Measurements from ENCODE around the gene PCDHGA1. TPM values are rescaled to one million over a fixed set of nuclear protein-coding genes. Genes with fewer than 3 reads are reported as not detected.

Gene PCDHGA1
- total RNA-seq, 1 experiment from 2014 or later: 0.64 TPM

DNA sequence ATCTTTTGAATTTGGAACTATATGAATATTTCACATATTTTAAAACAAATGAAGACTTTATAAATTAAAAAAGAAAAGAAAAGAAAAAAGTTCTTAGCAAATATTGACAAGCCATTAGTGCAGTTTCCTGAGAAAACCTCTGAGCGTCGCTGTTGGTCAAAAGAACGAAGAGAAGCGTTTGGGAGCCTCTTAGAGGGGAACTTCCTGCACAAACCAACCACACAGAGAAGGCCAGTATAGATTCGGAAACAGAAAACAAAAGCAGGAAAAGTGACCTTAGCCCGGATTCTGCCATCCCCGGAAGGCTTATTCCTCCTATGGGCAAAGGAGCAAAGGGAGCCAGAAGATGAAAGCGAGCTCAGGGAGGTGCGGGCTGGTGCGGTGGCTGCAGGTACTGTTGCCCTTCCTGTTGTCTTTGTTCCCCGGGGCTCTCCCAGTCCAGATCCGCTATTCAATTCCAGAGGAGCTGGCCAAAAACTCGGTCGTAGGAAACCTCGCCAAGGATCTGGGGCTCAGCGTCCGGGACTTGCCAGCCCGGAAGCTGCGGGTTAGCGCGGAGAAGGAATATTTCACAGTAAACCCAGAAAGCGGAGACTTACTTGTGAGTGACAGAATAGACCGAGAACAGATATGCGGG is 29.6 kb downstream of the PCDHGA1 start, which contains the start of gene PCDHGB2:
TSS of gene PCDHGB2 (plus strand) at position 205 of the 637 bp plus-strand sequence. CDS start at position 347, 142 bp downstream.
- Mint-ChIP-seq H3K4me1 (ENCODE audit: low read depth, unreplicated experiment) (no peaks in the 10 kb centered on the region), H3K27ac (ENCODE audit: unreplicated experiment) (peak within 1 kb of the TSS; percentile 31), H3K4me3 (ENCODE audit: unreplicated experiment) (peak within 1 kb of the TSS; percentile 36), H3K9me3 (ENCODE audit: unreplicated experiment) (peaks cover 21% of the 10 kb centered on the region), H3K27me3 (ENCODE audit: insufficient read depth, unreplicated experiment) (no peaks in the 10 kb centered on the region), H3K36me3 (ENCODE audit: insufficient read depth, unreplicated experiment) (no peaks in the 10 kb centered on the region)
- CTCF ChIA-PET: no interaction called here
- DNase-seq: peak in 1 of 2 experiments; percentile 15
- Histone ChIP-seq H3K4me1 (no peaks in the 10 kb centered on the region), H3K9me3 (no peaks in the 10 kb centered on the region; the same call in 1 of the 2 replicates), H3K4me3 (ENCODE audit: low read depth, low read length) (no peak within 1 kb of the TSS), H3K36me3 (ENCODE audit: control insufficient read depth, insufficient read depth, low read length) (no peaks in the 10 kb centered on the region), H3K27me3 (replicated peaks; ENCODE audit: control insufficient read depth, insufficient read depth, low read length) (no peaks in the 10 kb centered on the region)
- intact Hi-C loops (cut with micrococcal nuclease; ENCODE audit: unreplicated experiment): loop anchor here (1.0 to 2.0 kb wide), 3 partner anchors 33 to 205 kb away; no protein-coding TSS in a partner anchor
- BruUV-seq (replicated peaks): TSS peak; percentile 44
- POLR2A ChIA-PET: no interaction called here
- TF ChIP-seq, protein P1, sequence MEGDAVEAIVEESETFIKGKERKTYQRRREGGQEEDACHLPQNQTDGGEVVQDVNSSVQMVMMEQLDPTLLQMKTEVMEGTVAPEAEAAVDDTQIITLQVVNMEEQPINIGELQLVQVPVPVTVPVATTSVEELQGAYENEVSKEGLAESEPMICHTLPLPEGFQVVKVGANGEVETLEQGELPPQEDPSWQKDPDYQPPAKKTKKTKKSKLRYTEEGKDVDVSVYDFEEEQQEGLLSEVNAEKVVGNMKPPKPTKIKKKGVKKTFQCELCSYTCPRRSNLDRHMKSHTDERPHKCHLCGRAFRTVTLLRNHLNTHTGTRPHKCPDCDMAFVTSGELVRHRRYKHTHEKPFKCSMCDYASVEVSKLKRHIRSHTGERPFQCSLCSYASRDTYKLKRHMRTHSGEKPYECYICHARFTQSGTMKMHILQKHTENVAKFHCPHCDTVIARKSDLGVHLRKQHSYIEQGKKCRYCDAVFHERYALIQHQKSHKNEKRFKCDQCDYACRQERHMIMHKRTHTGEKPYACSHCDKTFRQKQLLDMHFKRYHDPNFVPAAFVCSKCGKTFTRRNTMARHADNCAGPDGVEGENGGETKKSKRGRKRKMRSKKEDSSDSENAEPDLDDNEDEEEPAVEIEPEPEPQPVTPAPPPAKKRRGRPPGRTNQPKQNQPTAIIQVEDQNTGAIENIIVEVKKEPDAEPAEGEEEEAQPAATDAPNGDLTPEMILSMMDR (IDR thresholded peaks at IDR 0.05; ENCODE audit: insufficient read depth in 1 of 2, low read depth in 1 of 2, low read length in 1 of 2, severe bottlenecking in 1 of 2, unreplicated experiment in 1 of 2): peak; percentile 40 to 47

DNA sequence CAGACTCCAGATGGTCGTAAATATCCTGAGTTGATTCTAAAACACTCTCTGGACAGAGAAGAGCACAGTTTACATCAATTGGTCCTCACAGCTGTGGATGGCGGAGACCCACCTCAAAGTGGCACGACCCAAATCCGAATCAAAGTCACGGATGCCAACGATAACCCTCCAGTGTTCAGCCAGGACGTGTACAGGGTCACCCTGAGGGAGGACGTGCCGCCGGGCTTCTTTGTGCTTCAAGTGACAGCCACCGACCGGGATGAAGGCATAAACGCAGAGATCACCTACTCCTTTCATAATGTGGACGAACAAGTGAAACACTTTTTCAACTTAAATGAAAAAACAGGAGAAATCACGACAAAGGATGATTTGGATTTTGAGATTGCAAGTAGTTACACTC is 30.4 kb downstream of the PCDHGA1 start:
- Histone ChIP-seq H3K4me1 (no peaks in the 10 kb centered on the region), H3K9me3 (no peaks in the 10 kb centered on the region), H3K27me3 (replicated peaks; ENCODE audit: control insufficient read depth, insufficient read depth, low read length) (no peaks in the 10 kb centered on the region), H3K4me3 (ENCODE audit: low read depth, low read length) (no peak overlapping the region), H3K36me3 (ENCODE audit: control insufficient read depth, insufficient read depth, low read length) (no peaks in the 10 kb centered on the region)
- POLR2A ChIA-PET: no interaction called here
- TF ChIP-seq, protein P1 (IDR thresholded peaks at IDR 0.05; ENCODE audit: insufficient read depth in 1 of 2, low read depth in 1 of 2, low read length in 1 of 2, severe bottlenecking in 1 of 2, unreplicated experiment in 1 of 2): no peak
- intact Hi-C loops (cut with micrococcal nuclease; ENCODE audit: unreplicated experiment): no loop called here
- Mint-ChIP-seq H3K9me3 (ENCODE audit: unreplicated experiment) (peaks cover 28% of the 10 kb centered on the region), H3K4me3 (ENCODE audit: unreplicated experiment) (no peak overlapping the region), H3K36me3 (ENCODE audit: insufficient read depth, unreplicated experiment) (no peaks in the 10 kb centered on the region), H3K4me1 (ENCODE audit: low read depth, unreplicated experiment) (no peaks in the 10 kb centered on the region), H3K27ac (ENCODE audit: unreplicated experiment) (no peak overlapping the region), H3K27me3 (ENCODE audit: insufficient read depth, unreplicated experiment) (no peaks in the 10 kb centered on the region)
- BruUV-seq (replicated peaks): no TSS peak
- CTCF ChIA-PET: no interaction called here
- no peak for DNase-seq

DNA sequence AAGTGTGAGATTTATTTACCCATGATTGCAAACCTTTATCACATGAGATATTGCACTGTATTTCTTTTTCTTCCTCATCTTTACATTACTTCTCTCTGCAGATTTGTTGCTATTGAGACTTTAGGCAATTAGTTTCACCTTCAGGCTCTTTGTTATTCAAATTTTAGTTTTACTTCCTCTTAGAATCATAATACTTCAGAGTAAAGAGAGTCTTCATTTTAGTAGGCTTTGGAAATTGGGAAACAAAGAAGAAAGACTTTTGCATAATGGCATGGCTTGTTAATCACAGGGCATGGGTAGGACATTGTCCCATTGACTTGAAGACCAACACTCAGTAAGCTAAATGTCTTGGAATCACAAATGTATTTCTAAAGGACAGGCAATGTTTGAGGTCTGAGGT is 32.4 kb downstream of the PCDHGA1 start:
- TF ChIP-seq, protein P1 (IDR thresholded peaks at IDR 0.05; ENCODE audit: insufficient read depth in 1 of 2, low read depth in 1 of 2, low read length in 1 of 2, severe bottlenecking in 1 of 2, unreplicated experiment in 1 of 2): no peak
- no peaks in the 10 kb centered on the region for H3K4me1 Mint-ChIP-seq (ENCODE audit: low read depth, unreplicated experiment)
- ChIA-PET CTCF (no interaction called here), POLR2A (no interaction called here)
- no peak overlapping the region for H3K27ac Mint-ChIP-seq (ENCODE audit: unreplicated experiment)
- peaks cover 31% of the 10 kb centered on the region for H3K9me3 Mint-ChIP-seq (ENCODE audit: unreplicated experiment)
- Histone ChIP-seq H3K4me3 (ENCODE audit: low read depth, low read length) (no peak overlapping the region), H3K27me3 (replicated peaks; ENCODE audit: control insufficient read depth, insufficient read depth, low read length) (no peaks in the 10 kb centered on the region), H3K4me1 (no peaks in the 10 kb centered on the region), H3K36me3 (ENCODE audit: control insufficient read depth, insufficient read depth, low read length) (no peaks in the 10 kb centered on the region), H3K9me3 (no peaks in the 10 kb centered on the region)
- H3K4me3 Mint-ChIP-seq (ENCODE audit: unreplicated experiment): no peak overlapping the region
- H3K36me3 Mint-ChIP-seq (ENCODE audit: insufficient read depth, unreplicated experiment): no peaks in the 10 kb centered on the region
- no peaks in the 10 kb centered on the region for H3K27me3 Mint-ChIP-seq (ENCODE audit: insufficient read depth, unreplicated experiment)
- intact Hi-C loops (cut with micrococcal nuclease; ENCODE audit: unreplicated experiment): no loop called here
- DNase-seq: no peak
- BruUV-seq (replicated peaks): no TSS peak
